Measurements from ENCODE around the gene ARL16. TPM values are rescaled to one million over a fixed set of nuclear protein-coding genes. Genes with fewer than 3 reads are reported as not detected.

Gene ARL16
- total and polyA plus RNA-seq, 3 donors from 2014 or later, result 35.7 to 55.8 (median 44.2) TPM

GRCh38 chr17:81672954-81673353, 10.6 kb downstream of the ARL16 start:
- intact Hi-C loops (cut with DNase I; ENCODE audit: low total_unique reads), result no loop called here
- Histone ChIP-seq H3K4me1 (no peaks in the 10 kb centered on the region), H3K27me3 (no peaks in the 10 kb centered on the region), H3K9me3 (no peaks in the 10 kb centered on the region), H3K27ac (no peak overlapping the region), H3K36me3 (ENCODE audit: low read depth, missing control alignments) (no peaks in the 10 kb centered on the region), H3K4me3 (no peak overlapping the region)
- DNase-seq, result no peak
- 93 to 95% methylated on average over 8 to 16 of the region's 16 CpGs for WGBS, 2 donors
- TF ChIP-seq, protein P1, sequence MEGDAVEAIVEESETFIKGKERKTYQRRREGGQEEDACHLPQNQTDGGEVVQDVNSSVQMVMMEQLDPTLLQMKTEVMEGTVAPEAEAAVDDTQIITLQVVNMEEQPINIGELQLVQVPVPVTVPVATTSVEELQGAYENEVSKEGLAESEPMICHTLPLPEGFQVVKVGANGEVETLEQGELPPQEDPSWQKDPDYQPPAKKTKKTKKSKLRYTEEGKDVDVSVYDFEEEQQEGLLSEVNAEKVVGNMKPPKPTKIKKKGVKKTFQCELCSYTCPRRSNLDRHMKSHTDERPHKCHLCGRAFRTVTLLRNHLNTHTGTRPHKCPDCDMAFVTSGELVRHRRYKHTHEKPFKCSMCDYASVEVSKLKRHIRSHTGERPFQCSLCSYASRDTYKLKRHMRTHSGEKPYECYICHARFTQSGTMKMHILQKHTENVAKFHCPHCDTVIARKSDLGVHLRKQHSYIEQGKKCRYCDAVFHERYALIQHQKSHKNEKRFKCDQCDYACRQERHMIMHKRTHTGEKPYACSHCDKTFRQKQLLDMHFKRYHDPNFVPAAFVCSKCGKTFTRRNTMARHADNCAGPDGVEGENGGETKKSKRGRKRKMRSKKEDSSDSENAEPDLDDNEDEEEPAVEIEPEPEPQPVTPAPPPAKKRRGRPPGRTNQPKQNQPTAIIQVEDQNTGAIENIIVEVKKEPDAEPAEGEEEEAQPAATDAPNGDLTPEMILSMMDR (IDR thresholded peaks at IDR 0.05), result no peak
- TF ChIP-seq POLR2A (IDR thresholded peaks at IDR 0.05), result no peak

DNA sequence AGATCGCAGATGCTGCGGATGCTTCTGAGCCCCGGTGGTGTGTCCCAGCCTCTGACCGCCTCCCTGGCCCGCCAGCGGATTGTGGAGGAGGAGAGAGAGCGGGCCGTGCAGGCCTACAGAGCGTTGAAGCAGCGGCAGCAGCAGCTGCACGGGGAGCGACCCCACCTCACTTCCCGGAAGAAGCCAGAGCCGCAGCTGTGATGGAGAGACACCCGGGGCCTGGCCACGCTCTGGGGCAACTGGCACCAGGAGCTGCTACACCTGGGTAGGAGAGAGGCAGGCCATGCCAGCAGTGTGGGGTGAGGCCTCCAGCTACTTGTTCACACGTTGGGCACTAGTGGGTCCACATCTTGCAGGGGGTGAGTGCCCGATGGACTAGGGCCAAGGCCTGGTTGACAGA, 11.1 kb downstream of the ARL16 start:
- intact Hi-C loops (cut with DNase I; ENCODE audit: low total_unique reads), result no loop called here
- 78 to 81% methylated on average over 18 of the region's 18 CpGs for WGBS, 2 donors
- no peaks in the 10 kb centered on the region for H3K36me3 ChIP-seq (ENCODE audit: low read depth, missing control alignments)

DNA sequence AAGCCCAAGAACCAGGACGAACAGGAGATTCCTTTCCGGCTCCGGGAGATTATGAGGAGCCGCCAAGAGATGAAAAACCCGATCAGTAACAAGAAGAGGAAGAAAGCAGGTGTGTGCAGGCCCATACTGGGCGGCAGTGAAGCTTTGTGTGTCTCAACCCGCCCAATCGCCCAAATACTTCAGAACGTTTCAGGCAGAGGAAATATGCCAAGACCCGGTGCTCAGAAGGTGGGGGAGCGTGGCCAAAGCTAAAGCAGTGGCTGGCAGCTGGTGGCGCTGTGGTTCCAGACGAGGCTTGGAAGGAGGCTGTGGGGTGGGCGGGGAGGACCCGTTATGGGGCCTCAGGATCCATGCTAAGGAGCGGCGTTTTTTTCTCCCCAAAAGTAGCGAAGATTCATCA, 15.8 kb downstream of the ARL16 start:
- intact Hi-C loops (cut with DNase I; ENCODE audit: low total_unique reads), result no loop called here
- H3K9me3 ChIP-seq, result no peaks in the 10 kb centered on the region
- H3K27me3 ChIP-seq, result no peaks in the 10 kb centered on the region
- 66 to 70% methylated on average over 15 to 18 of the region's 18 CpGs for WGBS, 2 donors
- no peak for DNase-seq
- no peak overlapping the region for H3K27ac ChIP-seq
- peak overlapping the region in 1 of 2 donors; percentile 75 for H3K4me3 ChIP-seq
- peaks cover 8% of the 10 kb centered on the region for H3K4me1 ChIP-seq
- H3K36me3 ChIP-seq (ENCODE audit: low read depth, missing control alignments), result no peaks in the 10 kb centered on the region
- no peak for TF ChIP-seq POLR2A (IDR thresholded peaks at IDR 0.05)
- TF ChIP-seq, protein P1 (IDR thresholded peaks at IDR 0.05), result no peak

More for the DNA sequence above, 11.1 kb downstream of the ARL16 start:
- no peak for DNase-seq
- TF ChIP-seq POLR2A (IDR thresholded peaks at IDR 0.05), result no peak
- TF ChIP-seq, protein P1 (IDR thresholded peaks at IDR 0.05), result no peak
- Histone ChIP-seq H3K27ac (no peak overlapping the region), H3K4me1 (no peaks in the 10 kb centered on the region), H3K4me3 (no peak overlapping the region), H3K27me3 (no peaks in the 10 kb centered on the region), H3K9me3 (no peaks in the 10 kb centered on the region)

DNA sequence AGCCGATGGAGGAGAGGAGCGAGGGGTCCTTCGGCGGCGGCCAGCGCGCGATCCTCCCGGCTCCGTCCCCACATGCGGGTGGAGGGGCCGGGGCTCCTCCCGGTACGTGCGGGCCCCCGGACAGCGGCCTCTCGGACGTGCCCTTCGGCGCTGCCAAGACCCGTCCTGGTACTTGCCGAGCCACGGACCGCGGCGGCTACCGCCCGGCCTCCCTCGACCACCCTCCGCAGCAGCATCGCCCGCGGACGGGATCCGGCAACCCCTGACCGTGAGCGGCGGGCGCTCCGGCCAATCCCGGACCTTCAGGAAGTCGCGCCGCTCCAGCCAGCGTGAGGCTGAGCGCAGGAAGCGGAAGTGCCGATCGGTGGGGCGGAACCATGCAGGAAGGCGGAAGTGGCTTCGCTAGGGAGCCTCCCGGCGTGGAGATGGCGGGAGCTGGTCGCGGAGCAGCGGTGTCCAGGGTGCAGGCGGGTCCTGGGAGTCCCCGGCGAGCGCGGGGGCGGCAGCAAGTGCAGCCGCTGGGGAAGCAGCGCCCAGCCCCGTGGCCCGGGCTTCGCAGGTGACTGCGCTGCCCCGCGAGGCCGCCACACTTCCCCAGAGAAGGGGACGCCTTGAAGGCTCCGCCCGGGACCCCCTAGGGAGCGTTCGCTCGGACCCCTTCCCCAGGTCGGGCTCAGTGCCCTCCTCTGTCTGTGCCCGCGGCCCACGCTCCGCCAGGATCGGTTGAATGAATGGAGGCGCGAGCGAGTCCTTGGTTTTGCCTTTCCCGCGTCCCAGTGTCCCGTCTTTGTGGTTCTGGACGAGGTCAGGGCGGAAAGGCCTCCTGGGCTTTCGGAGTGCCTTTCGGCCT, 17.0 kb downstream of the ARL16 start, which contains the start of the genes CCDC137 and OXLD1:
Gene CCDC137, plus strand, starts transcription at position 396 of the 850 bp plus-strand sequence. Its CDS starts 30 bp downstream, at position 426.
Gene OXLD1, minus strand, starts transcription at position 264 of the 850 bp plus-strand sequence. Its CDS starts 28 bp downstream, at position 236.
- no peaks in the 10 kb centered on the region for H3K36me3 ChIP-seq (ENCODE audit: low read depth, missing control alignments)
- no peaks in the 10 kb centered on the region for H3K27me3 ChIP-seq
- intact Hi-C loops (cut with DNase I; ENCODE audit: low total_unique reads), result no loop called here
- TF ChIP-seq, protein P1 (IDR thresholded peaks at IDR 0.05), result no peak
- TF ChIP-seq POLR2A (IDR thresholded peaks at IDR 0.05), result peak; percentile 52
- H3K9me3 ChIP-seq, result no peaks in the 10 kb centered on the region
- peak within 1 kb of the TSS; percentile 75 to 92 for H3K4me3 ChIP-seq
- WGBS, 2 donors, result 1% methylated on average over 91 of the region's 96 CpGs; no CpG with 5 or more reads in 1 of the 2 donors
- H3K4me1 ChIP-seq, result peaks cover 8% of the 10 kb centered on the region
- peak; percentile 97 for DNase-seq
- peak within 1 kb of the TSS; percentile 45 to 79 for H3K27ac ChIP-seq

All from testis (tissue), 3 donors.